GM18868 (cell line): ENCODE measurements around the gene CUL1.
A peak's percentile ranks its signal among the peaks of the same experiment; 100 is the strongest.

Source experiments
- ATAC-seq: cut with Tn5 transposase; IDR thresholded peaks from one replicate; pipeline ENCODE4 v1.9.1; 2021; ENCODE audit warnings: mild to moderate bottlenecking, moderate library complexity; ENCODE audit not compliant: unreplicated experiment

Gene CUL1

GRCh38 chr7:148715027-148715426 is 16.3 kb downstream of the CUL1 start:
- no peak for ATAC-seq

- no peak for ATAC-seq
Observed at GRCh38 chr7:148717266-148717793, 18.6 kb downstream of the CUL1 start.

GRCh38 chr7:148718431-148718830 is 19.7 kb downstream of the CUL1 start:
- no peak for ATAC-seq

- no peak for ATAC-seq
Observed at GRCh38 chr7:148719753-148720152, 21.1 kb downstream of the CUL1 start.

GRCh38 chr7:148720472-148720871 is 21.8 kb downstream of the CUL1 start:
- no peak for ATAC-seq

- ATAC-seq = no peak
Observed at GRCh38 chr7:148721390-148721789, 22.7 kb downstream of the CUL1 start.

- ATAC-seq = no peak
Observed at GRCh38 chr7:148722340-148723165, 23.9 kb downstream of the CUL1 start.

- ATAC-seq = no peak
Observed at GRCh38 chr7:148723166-148723559, 24.5 kb downstream of the CUL1 start.

- no peak for ATAC-seq
Observed at GRCh38 chr7:148723846-148724245, 25.1 kb downstream of the CUL1 start.

- ATAC-seq = no peak
Observed at GRCh38 chr7:148726385-148726784, 27.7 kb downstream of the CUL1 start.

GRCh38 chr7:148727501-148728278 is 29.0 kb downstream of the CUL1 start:
- ATAC-seq = peak; percentile 59

- no peak for ATAC-seq
Observed at GRCh38 chr7:148729984-148730733, 31.5 kb downstream of the CUL1 start.

GRCh38 chr7:148732862-148733261 is 34.2 kb downstream of the CUL1 start:
- no peak for ATAC-seq

- ATAC-seq = no peak
Observed at GRCh38 chr7:148733496-148733895, 34.8 kb downstream of the CUL1 start.

GRCh38 chr7:148735141-148735540 is 36.4 kb downstream of the CUL1 start:
- ATAC-seq = no peak

- no peak for ATAC-seq
Observed at GRCh38 chr7:148735967-148736366, 37.3 kb downstream of the CUL1 start.

- no peak for ATAC-seq
Observed at GRCh38 chr7:148738737-148739535, 40.2 kb downstream of the CUL1 start.

GRCh38 chr7:148746135-148746534 is 47.4 kb downstream of the CUL1 start:
- no peak for ATAC-seq

- ATAC-seq = peak; percentile 87
Observed at GRCh38 chr7:148747274-148747673, 48.6 kb downstream of the CUL1 start.
